Superior temporal gyrus (tissue), 1 donor: Measurements from ENCODE around the gene CYP2J2.
"Not testable (repeated sequence)": the region's sequence is repeated elsewhere in the genome, so short reads cannot be mapped to it uniquely, and the experiment has no call there.

Experiments
- DNase-seq: peaks from one replicate; pipeline ENCODE4 v3.0.0-alpha.2; 2016; ENCODE audit errors: extremely low spot score

Gene CYP2J2, protein sequence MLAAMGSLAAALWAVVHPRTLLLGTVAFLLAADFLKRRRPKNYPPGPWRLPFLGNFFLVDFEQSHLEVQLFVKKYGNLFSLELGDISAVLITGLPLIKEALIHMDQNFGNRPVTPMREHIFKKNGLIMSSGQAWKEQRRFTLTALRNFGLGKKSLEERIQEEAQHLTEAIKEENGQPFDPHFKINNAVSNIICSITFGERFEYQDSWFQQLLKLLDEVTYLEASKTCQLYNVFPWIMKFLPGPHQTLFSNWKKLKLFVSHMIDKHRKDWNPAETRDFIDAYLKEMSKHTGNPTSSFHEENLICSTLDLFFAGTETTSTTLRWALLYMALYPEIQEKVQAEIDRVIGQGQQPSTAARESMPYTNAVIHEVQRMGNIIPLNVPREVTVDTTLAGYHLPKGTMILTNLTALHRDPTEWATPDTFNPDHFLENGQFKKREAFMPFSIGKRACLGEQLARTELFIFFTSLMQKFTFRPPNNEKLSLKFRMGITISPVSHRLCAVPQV

DNA sequence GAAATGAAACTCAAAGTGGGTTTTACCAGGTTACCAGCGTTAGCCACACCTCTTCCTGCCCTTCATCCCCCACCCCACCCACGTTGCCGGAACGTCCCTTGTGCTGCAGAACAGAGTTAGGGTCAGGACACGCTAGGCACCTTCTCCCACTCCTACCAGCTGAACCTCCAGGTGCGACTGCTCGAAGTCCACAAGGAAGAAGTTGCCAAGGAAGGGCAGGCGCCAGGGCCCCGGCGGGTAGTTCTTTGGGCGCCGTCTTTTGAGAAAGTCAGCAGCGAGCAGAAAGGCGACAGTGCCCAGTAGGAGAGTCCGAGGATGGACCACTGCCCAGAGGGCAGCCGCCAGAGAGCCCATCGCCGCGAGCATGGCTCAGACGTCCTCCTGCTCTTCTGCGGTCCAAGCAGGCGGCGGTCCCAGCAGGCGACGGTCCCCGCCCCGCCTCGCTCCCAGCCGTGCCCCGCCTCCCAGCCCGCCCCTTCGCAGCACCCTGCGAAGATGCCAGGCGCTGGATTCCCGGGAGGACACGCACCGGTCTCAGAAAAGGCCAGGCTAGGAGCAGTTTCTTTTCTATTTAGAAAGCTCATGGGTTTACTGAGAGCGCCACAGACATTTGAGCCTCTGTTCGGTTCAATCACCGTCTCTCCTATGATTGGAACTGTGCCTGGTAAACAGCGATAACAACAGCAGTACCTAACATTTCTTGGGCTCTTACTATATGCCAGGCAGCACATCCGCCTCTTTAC is at the start of gene CYP2J2:
TSS of gene CYP2J2 (minus strand) at position 393 of the 743 bp plus-strand sequence. CDS start at position 366, 27 bp downstream.
- DNase-seq: peak; percentile 73

DNA sequence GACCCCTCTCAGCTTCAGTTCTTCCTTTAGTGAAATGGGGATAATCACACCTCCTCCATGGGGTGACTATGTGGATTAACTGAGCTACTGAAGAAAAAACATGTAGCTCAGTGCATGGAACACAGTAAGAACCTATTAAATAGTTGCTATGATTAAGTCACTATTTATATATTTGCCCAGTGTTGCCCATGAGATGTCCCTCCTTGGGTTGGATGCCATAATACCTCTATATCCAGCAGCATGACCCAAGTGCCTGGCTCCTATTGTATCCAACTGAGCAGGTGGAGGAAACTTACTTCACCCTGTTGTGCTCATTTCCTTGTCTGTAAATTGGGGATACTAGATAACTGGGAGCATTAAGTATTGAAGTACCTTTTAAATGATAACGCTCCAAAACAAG is 47.1 kb upstream of the CYP2J2 start:
- no peak for DNase-seq

DNA sequence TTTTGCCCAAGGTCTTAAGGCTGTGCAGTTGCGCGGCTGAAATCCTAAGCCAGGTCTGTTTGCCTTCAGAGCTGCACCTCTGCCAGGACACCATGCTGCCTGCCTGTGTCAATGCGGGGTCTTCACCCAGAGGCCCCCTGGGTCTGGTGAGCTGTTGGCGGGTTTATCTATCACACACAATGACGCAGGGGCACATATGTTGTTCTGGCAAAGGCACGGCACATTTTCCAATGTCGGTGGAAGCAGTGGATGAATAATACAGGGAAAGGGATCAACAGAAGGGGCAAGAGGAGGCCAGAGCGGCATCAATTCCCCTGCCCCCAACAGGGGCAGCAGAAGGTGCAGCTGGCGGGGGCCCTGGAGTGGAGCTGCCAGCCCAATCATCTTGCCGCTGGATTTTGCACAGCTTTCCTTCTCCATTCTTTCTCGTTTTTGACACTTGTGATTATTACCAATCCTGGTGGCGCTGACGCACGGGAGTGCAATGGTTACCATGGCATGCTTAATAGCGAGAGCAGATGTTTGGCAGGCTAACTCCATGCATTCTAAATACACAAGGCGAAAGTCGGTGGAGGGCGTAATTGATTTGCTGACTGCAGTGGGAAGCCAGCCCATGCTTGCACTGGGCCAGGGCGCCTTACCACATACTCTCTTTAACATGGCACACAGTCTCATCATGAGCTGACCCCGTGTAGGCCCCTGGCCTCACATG is 45.8 kb upstream of the CYP2J2 start:
- DNase-seq: no peak

DNA sequence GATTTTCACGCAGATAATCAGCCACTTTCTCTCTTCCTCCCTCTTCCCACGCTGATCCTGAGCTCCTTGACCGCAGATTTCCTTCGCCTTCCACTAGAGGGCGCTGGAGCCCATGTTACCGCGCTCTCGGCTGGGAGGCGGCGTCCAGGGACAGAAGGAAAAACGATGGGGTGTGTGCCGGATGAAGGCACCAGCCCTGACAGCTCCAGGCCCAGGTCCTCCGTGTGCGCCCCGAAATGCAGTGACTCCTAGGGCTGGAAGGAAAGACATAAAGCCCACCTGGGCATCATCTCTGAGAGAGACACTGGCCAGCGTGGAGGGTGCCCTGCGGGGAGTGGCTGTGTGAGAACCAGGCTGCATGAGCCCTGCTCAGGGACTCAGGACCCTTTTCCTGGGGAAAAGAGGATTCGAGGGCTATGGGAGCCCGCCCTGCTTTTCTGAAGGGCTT is 44.9 kb upstream of the CYP2J2 start:
- DNase-seq: peak; percentile 88

DNA sequence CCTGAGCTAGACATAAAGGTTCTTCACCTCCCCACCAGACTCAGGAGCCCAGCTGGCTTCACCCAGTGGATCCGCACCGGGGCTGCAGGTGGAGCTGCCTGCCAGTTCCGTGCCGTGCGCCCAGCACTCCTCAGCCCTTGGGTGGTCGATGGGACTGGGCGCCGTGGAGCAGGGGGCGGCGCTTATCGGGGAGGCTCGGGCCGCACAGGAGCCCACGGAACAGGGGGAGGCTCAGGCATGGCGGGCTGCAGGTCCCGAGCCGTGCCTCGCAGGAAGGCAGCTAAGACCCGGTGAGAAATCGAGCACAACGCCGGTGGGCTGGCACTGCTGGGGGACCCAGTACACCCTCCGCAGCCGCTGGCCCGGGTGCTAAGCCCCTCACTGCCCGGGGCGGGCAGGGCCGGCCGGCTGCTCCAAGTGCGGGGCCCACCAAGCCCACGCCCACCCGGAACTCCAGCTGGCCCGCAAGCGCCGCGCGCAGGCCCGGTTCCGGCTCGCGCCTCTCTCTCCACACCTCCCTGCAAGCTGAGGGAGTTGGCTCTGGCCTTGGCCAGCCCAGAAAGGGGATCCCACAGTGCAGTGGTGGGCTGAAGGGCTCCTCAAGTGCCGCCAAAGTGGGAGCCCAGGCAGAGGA is 43.1 kb upstream of the CYP2J2 start:
- not testable (repeated sequence) for DNase-seq

DNA sequence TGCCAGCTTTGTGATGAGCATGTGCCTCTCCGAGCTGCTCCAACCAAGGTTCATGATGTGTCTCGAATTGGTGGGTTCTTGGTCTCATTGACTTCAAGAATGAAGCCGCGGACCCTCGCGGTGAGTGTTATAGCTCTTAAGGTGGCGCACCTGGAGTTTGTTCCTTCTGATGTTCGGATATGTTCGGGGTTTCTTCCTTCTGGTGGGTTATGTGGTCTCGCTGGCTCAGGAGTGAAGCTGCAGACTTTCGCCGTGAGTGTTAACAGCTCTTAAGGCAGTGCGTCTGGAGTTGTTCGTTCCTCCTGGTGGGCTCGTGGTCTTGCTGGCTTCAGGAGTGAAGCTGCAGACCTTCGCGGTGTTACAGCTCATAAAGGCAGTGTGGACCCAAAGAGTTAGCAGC is 42.2 kb upstream of the CYP2J2 start:
- DNase-seq: not testable (repeated sequence)

DNA sequence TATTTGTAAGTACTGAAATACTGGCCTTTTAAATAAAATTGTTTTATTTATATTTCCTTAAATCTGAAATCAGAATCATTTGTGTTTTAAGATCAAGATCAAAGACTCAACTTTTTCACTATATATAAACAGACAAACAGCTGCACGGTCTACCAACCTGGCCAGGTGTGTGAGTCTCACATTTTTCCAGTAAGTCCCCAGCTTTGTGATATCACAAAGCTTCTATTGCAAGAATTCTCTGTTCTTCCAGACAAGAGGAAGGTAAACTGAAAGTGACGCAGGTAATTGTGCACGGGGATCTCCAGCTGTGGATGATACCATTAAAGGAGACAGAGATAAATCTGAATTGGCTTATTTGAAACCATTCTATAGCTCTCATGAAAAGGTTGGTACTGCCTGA is 41.2 kb upstream of the CYP2J2 start:
- no peak for DNase-seq

DNA sequence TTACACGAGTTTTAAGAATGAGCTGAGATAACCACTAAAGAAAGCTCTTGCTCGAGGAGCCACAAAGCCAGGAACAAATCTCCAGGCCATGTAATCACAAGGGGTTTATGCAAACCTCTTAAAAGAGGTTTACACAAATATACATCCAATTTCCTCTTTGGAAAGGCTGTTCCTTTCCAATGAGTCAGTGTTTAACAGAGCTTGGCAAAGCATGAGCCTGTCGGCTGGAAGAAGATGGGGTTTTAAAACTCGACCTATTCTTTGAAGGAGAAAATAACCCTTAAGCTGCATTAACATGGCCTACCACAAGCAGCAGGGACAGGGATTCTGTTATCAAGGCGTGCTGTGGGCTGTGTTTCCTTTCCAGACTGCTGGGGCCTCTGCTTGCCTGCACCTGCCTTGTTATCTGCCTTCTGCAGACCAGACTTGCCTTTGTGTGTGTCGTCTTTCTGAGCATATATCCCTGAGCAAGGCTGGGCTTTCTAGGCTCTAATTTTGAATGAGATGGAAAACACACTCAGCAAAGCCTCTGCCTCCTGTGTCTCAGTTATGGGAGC is 40.6 kb upstream of the CYP2J2 start:
- no peak for DNase-seq

DNA sequence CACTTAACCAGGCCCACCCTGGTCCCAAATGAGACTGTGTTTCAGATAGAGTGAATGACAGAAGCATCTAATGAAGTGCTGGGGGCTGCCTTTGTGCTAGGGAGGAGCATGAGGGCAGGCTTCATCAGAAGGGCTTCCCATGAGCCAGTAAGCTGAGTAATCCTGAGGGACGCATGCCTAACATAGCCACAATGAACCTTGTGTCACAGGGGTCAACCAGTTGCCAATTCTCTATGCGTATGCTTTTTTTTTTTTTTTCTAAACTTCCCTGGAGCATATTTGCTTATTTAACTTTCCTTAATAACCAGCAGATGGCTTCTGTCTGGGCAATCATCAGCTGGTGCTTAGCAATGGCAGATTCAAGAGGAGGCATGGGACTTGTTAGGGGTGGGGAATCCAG is 25.5 kb upstream of the CYP2J2 start:
- DNase-seq: no peak

DNA sequence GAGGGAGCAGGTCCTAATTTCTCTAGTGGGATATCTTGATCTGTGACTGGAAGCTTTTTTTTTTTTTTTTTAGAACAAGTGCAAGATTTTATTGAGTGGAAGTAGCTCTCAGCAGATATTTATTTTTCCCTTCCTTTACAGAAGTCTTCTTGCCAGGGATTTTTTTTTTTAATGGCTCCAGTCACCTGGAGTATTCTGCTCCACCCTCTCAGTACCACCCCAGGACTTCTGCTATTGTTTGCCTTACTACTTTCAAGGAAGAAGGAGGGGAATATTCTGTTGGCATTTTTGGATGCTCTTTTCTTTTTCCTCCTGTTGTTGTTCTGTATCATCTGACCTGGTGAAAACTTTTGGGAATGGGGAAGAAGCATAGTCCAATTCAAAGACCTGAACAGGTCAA is 23.1 kb upstream of the CYP2J2 start:
- no peak for DNase-seq

DNA sequence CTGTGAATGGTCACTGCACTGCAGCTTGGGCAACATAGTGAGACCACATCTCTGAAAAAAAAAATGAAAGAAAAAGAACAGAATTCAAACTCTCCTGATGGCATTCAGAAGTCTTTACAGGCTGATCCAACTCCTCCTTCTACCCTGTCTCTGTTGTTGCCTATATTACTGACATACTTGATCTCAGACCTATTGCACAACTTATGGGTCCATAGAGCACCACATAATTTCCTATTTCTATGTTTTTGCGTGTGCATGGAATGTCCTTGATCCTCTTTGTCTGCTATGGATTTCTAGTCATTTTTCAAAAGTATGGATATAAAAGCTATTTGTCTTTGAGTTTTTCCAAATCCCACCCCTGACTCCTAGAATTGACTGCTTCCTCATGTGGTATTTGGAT is 22.4 kb upstream of the CYP2J2 start:
- no peak for DNase-seq

DNA sequence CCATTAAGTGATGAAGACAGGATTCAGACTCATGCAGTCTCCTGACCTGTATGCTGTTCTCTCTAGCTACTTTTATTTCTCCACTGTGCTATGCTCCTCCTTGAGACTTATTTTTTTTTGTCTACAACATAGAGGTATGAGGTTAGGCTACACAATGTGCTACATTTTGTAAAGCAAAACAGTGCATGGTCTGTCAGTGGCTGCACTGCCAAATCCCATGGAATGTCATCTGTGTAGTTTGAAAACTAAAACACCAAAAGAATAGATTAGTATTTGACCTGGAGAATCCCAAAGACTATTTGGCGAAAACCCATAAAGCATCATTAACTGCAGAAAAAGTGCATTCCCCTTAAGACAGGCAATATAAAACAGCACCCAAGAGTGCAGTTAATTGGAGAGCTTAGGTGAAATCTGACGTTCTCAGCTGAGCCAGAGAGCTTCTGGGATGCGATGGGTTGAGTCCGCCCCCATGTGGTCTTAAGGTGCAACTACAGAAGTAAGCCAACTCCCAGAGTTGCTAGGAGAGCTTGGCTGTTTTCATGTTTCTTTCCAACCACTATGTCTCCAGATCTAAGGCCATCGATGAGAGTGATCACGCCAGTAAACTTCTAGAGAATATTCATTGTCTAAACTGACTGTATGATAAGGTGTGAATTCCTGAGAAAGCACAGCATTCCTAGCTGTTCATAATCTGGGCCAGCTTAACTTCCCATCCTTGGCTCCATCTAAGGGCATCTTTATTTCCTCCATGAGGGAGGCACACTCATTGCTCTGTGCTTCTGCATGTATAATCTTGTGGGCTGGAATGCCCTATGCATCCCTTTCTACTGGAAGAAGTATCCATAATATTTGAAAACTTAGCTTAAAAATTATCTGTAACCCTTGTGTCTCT is 20.7 kb upstream of the CYP2J2 start:
- DNase-seq: peak; percentile 95

DNA sequence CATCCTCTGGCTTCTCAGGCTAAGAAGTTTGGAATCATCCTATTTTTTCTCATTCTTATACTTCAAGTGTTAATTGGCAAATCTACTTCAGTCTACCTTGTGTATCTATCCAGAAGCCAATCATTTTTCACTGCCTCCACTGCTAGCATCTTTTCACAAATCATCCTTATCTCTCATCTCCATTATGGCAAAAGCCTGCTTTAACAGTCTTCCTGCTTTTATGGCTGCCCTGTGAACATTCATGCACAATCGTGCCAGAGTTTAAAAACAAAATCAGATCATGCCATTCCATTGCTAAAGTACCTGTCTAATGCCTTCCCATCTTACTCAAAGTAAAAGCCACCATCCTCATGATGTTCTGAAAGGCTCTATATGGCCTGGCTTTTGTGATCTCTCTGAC is 19.2 kb upstream of the CYP2J2 start:
- no peak for DNase-seq

DNA sequence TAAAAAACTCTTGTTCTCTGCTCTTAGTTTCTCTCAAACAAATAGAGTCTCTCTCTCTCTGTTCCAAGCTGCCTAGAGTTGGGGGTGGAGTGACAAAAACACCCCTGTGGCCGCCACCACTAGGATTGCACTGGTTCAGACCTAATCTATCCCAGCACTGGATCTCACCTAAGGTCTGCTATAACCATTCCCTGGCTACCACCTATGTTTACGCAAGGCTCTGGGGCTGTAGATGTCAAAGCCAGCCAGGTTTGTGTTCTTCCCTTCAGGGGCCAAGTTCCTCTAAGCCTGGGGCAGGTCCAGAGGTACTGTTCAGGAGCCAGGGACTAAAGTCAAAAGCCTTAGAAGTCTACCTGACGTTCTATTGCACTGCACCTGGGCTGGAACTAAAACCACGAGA is 12.8 kb upstream of the CYP2J2 start:
- DNase-seq: no peak

DNA sequence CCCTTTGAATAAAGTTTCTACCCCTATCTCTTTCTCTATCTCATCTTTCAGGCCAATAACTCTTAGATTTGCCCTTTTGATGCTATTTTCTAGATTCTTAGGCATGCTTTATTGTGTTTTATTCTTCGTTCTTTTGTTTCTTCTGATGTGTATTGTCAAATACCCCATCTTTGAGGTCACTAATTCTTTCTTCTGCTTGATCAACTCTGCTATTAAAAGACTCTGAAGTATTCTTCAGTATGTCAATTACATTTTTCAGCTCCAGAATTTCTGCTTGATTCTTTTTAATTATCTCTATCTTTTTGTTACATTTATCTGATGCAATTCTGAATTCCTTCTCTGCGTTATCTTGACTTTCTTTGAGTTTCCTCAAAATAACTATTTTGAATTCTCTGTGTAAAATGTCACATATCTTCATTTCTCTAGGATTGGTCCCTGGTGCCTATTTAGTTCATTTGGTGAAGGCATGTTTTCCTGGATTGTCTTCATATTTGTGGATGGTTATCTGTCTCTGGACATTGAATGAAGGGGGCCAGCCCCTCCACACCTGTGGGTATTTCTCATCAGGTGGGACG is 11.2 kb upstream of the CYP2J2 start:
- no peak for DNase-seq

DNA sequence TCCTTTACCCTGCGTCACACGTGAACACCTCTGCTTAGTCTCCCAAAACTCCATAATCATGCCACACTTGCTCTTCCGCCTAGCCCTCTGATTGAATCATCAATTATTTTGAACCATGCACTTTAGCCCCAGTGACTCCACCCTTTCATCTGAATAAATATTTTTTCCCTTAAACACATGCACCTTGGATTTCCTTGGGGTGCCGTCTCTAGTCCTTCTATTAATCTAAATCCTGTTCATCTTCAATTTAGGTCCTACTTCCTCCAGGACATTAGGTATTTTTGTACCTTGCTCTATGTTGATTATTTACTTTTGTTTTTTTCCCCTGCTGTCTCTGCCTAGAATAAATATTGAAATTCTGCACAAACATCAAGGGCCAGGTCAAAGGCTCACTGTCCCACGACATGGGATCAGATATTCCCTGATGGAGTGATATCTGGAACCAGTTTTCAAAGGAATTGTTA is 9.8 kb upstream of the CYP2J2 start:
- no peak for DNase-seq

DNA sequence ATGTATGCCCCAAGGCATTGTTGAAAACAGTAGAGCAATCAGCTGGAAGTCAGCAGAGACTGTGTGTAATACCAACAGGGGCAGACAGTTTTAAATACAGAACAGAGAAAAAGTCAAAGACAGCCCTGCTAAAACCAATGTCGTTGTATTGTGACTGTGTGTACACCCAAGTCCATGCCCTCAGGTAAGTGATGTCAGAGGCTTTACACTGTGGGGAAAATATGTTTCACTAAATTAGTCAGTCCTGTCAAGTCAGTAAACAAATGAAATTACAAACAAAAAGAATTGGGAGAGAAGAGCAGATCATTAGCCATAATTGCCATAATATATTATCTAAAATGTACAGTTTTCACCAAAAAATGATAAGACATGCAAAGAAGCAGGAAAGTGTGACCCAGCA is 2.4 kb upstream of the CYP2J2 start:
- DNase-seq: no peak

DNA sequence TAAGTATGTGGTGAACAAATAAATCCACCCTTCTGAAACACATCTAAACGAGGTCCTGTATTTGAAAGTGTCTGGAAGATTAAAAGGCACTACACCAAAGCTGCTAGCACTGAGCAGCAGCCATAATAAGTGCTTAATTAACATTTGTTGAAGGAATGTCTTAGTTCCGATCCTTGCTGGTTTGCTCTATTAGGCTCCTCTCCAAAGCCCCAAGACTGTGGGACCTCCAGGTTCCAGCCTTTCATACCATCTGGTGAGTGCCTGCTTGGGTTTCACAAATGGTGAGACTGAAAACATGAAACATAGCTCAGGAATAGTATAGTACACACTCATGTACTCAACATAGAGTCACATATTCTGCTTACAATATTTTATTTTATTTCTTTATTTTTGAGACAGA is 640 bp upstream of the CYP2J2 start:
- DNase-seq: no peak

DNA sequence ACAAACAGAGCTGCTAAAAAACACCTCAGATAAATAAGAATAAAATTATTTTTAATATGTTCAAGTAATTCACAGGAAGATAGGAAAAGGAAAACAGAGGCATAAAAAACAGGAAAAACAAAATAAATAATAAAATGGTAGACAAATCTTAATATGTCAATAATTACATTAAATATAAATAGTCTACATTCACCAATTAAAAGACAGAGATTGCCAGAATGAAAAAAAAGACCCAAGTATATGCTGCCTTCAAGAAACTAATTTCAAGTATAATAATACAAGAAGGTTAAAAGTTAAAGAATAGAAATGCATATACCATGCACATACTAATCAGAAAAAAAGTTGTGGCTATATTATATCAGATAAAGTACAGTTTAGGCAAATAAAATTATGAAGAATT is 1.9 kb downstream of the CYP2J2 start:
- DNase-seq: no peak
